GM21526 (cell line): ENCODE measurements around the gene MCUR1.
"Not testable (repeated sequence)": the region's sequence is repeated elsewhere in the genome, so short reads cannot be mapped to it uniquely, and the experiment has no call there.

Experiments used
- ATAC-seq: cut with Tn5 transposase; IDR thresholded peaks from one replicate; pipeline ENCODE4 v1.9.1; 2021; ENCODE audit warnings: moderate library complexity; ENCODE audit not compliant: unreplicated experiment, low FRiP score

MCUR1 gene

GRCh38 chr6:13814176-13814937, at the start of gene MCUR1:
Gene MCUR1 (minus strand): TSS chr6:13814557. CDS start chr6:13814429, 128 bp downstream.
- peak; percentile 73 for ATAC-seq

GRCh38 chr6:13863699-13864155, 49.4 kb upstream of the MCUR1 start:
- no peak for ATAC-seq

GRCh38 chr6:13860556-13861185, 46.3 kb upstream of the MCUR1 start:
- not testable (repeated sequence) for ATAC-seq

GRCh38 chr6:13859871-13860555, 45.7 kb upstream of the MCUR1 start:
- no peak for ATAC-seq

- ATAC-seq: no peak
These were observed 40.4 kb upstream of the MCUR1 start for GRCh38 chr6:13854716-13855250.

- ATAC-seq: no peak
These were observed 39.5 kb upstream of the MCUR1 start for GRCh38 chr6:13853871-13854270.

- ATAC-seq: no peak
These were observed 37.4 kb upstream of the MCUR1 start for GRCh38 chr6:13851803-13852202.

GRCh38 chr6:13851330-13851729, 37.0 kb upstream of the MCUR1 start:
- no peak for ATAC-seq

GRCh38 chr6:13850690-13851089, 36.3 kb upstream of the MCUR1 start:
- ATAC-seq: not testable (repeated sequence)

GRCh38 chr6:13848522-13849150, 34.3 kb upstream of the MCUR1 start:
- no peak for ATAC-seq

- ATAC-seq: no peak
These were observed 33.1 kb upstream of the MCUR1 start for GRCh38 chr6:13847326-13848050.

GRCh38 chr6:13846841-13847240, 32.5 kb upstream of the MCUR1 start:
- ATAC-seq: no peak

GRCh38 chr6:13841936-13842335, 27.6 kb upstream of the MCUR1 start:
- no peak for ATAC-seq

GRCh38 chr6:13838616-13839015, 24.3 kb upstream of the MCUR1 start:
- no peak for ATAC-seq

- ATAC-seq: no peak
These were observed 21.8 kb upstream of the MCUR1 start for GRCh38 chr6:13836170-13836569.

GRCh38 chr6:13834790-13835189, 20.4 kb upstream of the MCUR1 start:
- ATAC-seq: no peak

- not testable (repeated sequence) for ATAC-seq
These were observed 19.7 kb upstream of the MCUR1 start for GRCh38 chr6:13834018-13834417.

- no peak for ATAC-seq
These were observed 18.4 kb upstream of the MCUR1 start for GRCh38 chr6:13832778-13833177.

- ATAC-seq: no peak
These were observed 17.3 kb upstream of the MCUR1 start for GRCh38 chr6:13831615-13832014.

- ATAC-seq: no peak
These were observed 16.4 kb upstream of the MCUR1 start for GRCh38 chr6:13830803-13831202.
